H1 (cell line): ENCODE results near the gene NOS1AP. TPM values are rescaled to one million over a fixed set of nuclear protein-coding genes. Genes with fewer than 3 reads are reported as not detected.

Source experiments
- ATF3 ChIP-seq: IDR thresholded peaks from 2 replicates; pipeline ENCODE4 v1.6.1; 2011; ENCODE audit warnings: low read depth, mild to moderate bottlenecking, low read length; ENCODE audit not compliant: insufficient read depth
- FOSL1 ChIP-seq: IDR thresholded peaks from 2 replicates; pipeline ENCODE4 v1.6.1; 2011; ENCODE audit warnings: mild to moderate bottlenecking, low read depth, low read length, moderate library complexity; ENCODE audit not compliant: insufficient read depth
- GTF2F1 ChIP-seq: IDR thresholded peaks from 2 replicates; pipeline ENCODE4 v1.6.1; 2012; ENCODE audit warnings: low read depth, low read length, improper control_type of control experiment, borderline replicate concordance
- HDAC2 ChIP-seq, 2 experiments: fragments of 300-600 bp in 1 of 2; sonication (generic) in 1 of 2; IDR thresholded peaks; 2 replicates each; pipeline ENCODE4 v1.6.1; 2011 to 2012; ENCODE audit warnings: low read depth in 2 of 2, low read length in 2 of 2, mild to moderate bottlenecking in 2 of 2, moderate library complexity in 2 of 2, borderline replicate concordance in 1 of 2, inconsistent platforms in 1 of 2
- MAFK ChIP-seq: IDR thresholded peaks from 2 replicates; pipeline ENCODE4 v1.6.1; 2012; ENCODE audit warnings: low read depth, mild to moderate bottlenecking, improper control_type of control experiment, low read length
- SIRT6 ChIP-seq: IDR thresholded peaks from one replicate; pipeline ENCODE4 v1.7.1; 2012; ENCODE audit warnings: low read length, inconsistent platforms
- SRF ChIP-seq: IDR thresholded peaks from 2 replicates; pipeline ENCODE4 v1.6.1; 2011; ENCODE audit warnings: mild to moderate bottlenecking, low read depth, low read length, moderate library complexity
- TBP ChIP-seq: IDR thresholded peaks from 2 replicates; pipeline ENCODE4 v1.6.1; 2011; ENCODE audit warnings: low read depth, low read length, improper control_type of control experiment
- polyA plus RNA-seq, 7 experiments: library from polyadenylated mRNA; depleted of rRNA in 3 of 7; stranded (reverse) in 5 of 7; unstranded in 2 of 7; fragments of >200 nt in 5 of 7; fragments of 200-250 nt in 2 of 7; gene quantifications; 1 replicate in 5 of 7; 2 replicates in 1 of 7; 4 replicates in 1 of 7; pipeline versions ENCODE4 v1.2.1 to v1.2.3, GENCODE V29; 2011 to 2013; ENCODE audit warnings: missing spikeins in 2 of 7, mixed read lengths in 2 of 7
- total RNA-seq: library from RNA; stranded (reverse); fragmentation: NEBNext Ultra II Directional; extraction: Animal tissue kit (Norgen Biotek cat#: 25700); gene quantifications from 2 replicates; pipeline ENCODE4 v1.2.1, GENCODE V29; 2021

Gene NOS1AP
- total and polyA plus RNA-seq, 2 of the 8 experiments (the other 6 are each of a cell fraction or from before 2014, with no cell fraction given) = 2.4 to 12.1 TPM

- TF ChIP-seq HDAC2 (IDR thresholded peaks at IDR 0.05; ENCODE audit: borderline replicate concordance in 1 of 2, low read depth in 2 of 2, low read length in 2 of 2) (no peak), ATF3 (no peak), MAFK (no peak), GTF2F1 (no peak), SRF (no peak), FOSL1 (no peak), TBP (no peak), SIRT6 (no peak)
- TF ChIP-seq, all 59 proteins: peak for 0
Observed at GRCh38 chr1:162384116-162384515, 314.6 kb downstream of the NOS1AP start (continued).
